Pancreas (tissue), 10 donors: ENCODE data around the gene NRP2. TPM values are rescaled to one million over a fixed set of nuclear protein-coding genes. Genes with fewer than 3 reads are reported as not detected.
A peak's percentile ranks its signal among the peaks of the same experiment; 100 is the strongest.

Source experiments
- ATAC-seq, 4 donors: fragments of 200-7000 bp; cut with Tn5 transposase; one replicate each; pipeline versions ENCODE4 v1.8.0 to v1.9.1; 2020; ENCODE audit warnings: mild to moderate bottlenecking in 4 of 4, moderate library complexity in 4 of 4
- DNase-seq, 6 donors: peaks; one replicate each; pipeline ENCODE4 v3.0.0-alpha.2; 2020
- FAIRE-seq: peaks from 2 replicates; lab custom pipeline; 2012; peaks lifted over from hg19 to GRCh38; lab: Jason Lieb, UNC
- H3K27ac ChIP-seq, 4 donors: fragments of 200-600 bp; sonication (generic); 1 replicate in 3 of 4; 2 replicates in 1 of 4; pipeline versions ENCODE4 v1.5.0 to v1.8.0; 2020
- H3K27me3 ChIP-seq, 4 donors: fragments of 200-600 bp; one replicate each; pipeline ENCODE4 v1.8.0; 2021
- H3K36me3 ChIP-seq, 3 donors: fragments of 200-600 bp; sonication (generic) in 1 of 3; one replicate each; pipeline versions ENCODE4 v1.5.0 to v1.8.0; 2020 to 2021
- H3K4me1 ChIP-seq, 3 donors: fragments of 200-600 bp; one replicate each; pipeline ENCODE4 v1.8.0; 2021
- H3K4me3 ChIP-seq, 4 donors: fragments of 200-600 bp; sonication (generic) in 2 of 4; one replicate each; pipeline versions ENCODE4 v1.5.0 to v1.8.0; 2020 to 2021
- H3K9me3 ChIP-seq, 4 donors: fragments of 200-600 bp; one replicate each; pipeline ENCODE4 v1.8.0; 2021
- CTCF ChIP-seq, 4 donors: fragments of 200-600 bp; sonication (generic) in 3 of 4; IDR thresholded peaks; one replicate each; pipeline versions ENCODE4 v1.5.0 to v1.8.0; 2021; ENCODE audit warnings: antibody characterized with exemption in 4 of 4
- WGBS, 2 donors: extraction: QIAGEN DNeasy Blood & Tissue Kit; methylation state at CpG; one replicate each; pipeline ENCODE4 v1.1.7; 2013; 5-methylcytosine and 5-hydroxymethylcytosine counted together
- intact Hi-C, 3 donors: fragments of 100-400 bp; cut with DNase I; formaldehyde crosslinking; loops; one replicate each; pipeline versions ENCODE4 v1.11.1 to v1.14.2; 2022
- polyA plus RNA-seq, 2 donors: library from polyadenylated mRNA; stranded (reverse); fragments of 200-250 nt; gene quantifications; one replicate each; pipeline ENCODE4 v1.2.3, GENCODE V29; 2013
- total RNA-seq, 6 donors: library from RNA; stranded (reverse); fragmentation: NEBNext Ultra II Directional in 4 of 6; extraction: Animal tissue kit (Norgen Biotek cat#: 25700) in 4 of 6; gene quantifications; one replicate each; pipeline versions ENCODE4 v1.2.1 to v1.2.4, GENCODE V29; 2021 to 2023
- donor health status: healthy with polysubstance abuse.
- donor health status: DM: no; HTN: no; CAD: no; lungs with moderate emphysema.
- donor health status: DM: no; HTN: no; CAD: no.
- donor health status: control.
- donor health status: control.
- donor health status: Bipolar disorder and iron deficiency.
- donor health status: DM: yes; HTN: yes; CAD: no.
- donor health status: DM: no; HTN: no; CAD: no.
- donor health status: DM: no; HTN: no; CAD: no.
- donor health status: DM: yes; HTN: yes; CAD: no.

NRP2 gene
- total and polyA plus RNA-seq, 8 donors: 0.65 to 11.0 (median 1.6) TPM

- H3K27ac ChIP-seq: no peak overlapping the region
- H3K36me3 ChIP-seq: no peaks in the 10 kb centered on the region
- no peaks in the 10 kb centered on the region for H3K27me3 ChIP-seq
- no peak for ATAC-seq
- WGBS, 2 donors: 70 to 85% methylated on average over 3 of the region's 3 CpGs
- intact Hi-C loops: no loop called here
- no peaks in the 10 kb centered on the region for H3K4me1 ChIP-seq
- H3K4me3 ChIP-seq: no peak overlapping the region
- H3K9me3 ChIP-seq: no peaks in the 10 kb centered on the region
- no peak for DNase-seq
- FAIRE-seq: no peak
- no peak for TF ChIP-seq CTCF (IDR thresholded peaks at IDR 0.05)
These were observed 73.6 kb downstream of the NRP2 start for GRCh38 chr2:205755923-205756322.

- intact Hi-C loops: no loop called here
- Histone ChIP-seq H3K4me3 (no peak overlapping the region), H3K27me3 (no peaks in the 10 kb centered on the region), H3K27ac (no peak overlapping the region), H3K36me3 (no peaks in the 10 kb centered on the region), H3K9me3 (no peaks in the 10 kb centered on the region), H3K4me1 (no peaks in the 10 kb centered on the region)
- WGBS, 2 donors: 92 to 95% methylated on average over 4 of the region's 4 CpGs
- FAIRE-seq: no peak
- ATAC-seq: no peak
- TF ChIP-seq CTCF (IDR thresholded peaks at IDR 0.05): no peak
- no peak for DNase-seq
These were observed 75.0 kb downstream of the NRP2 start for GRCh38 chr2:205757271-205757670.

- DNase-seq (no peak), FAIRE-seq (no peak), ATAC-seq (peak in 1 of 4 donors; percentile 36)
- no peaks in the 10 kb centered on the region for H3K9me3 ChIP-seq
- TF ChIP-seq CTCF (IDR thresholded peaks at IDR 0.05): no peak
- WGBS, 2 donors: 76 to 84% methylated on average over 4 of the region's 4 CpGs
- intact Hi-C loops: no loop called here
- no peaks in the 10 kb centered on the region for H3K36me3 ChIP-seq
- no peaks in the 10 kb centered on the region for H3K27me3 ChIP-seq
- no peaks in the 10 kb centered on the region for H3K4me1 ChIP-seq
- H3K27ac ChIP-seq: no peak overlapping the region
- H3K4me3 ChIP-seq: no peak overlapping the region
These were observed 75.8 kb downstream of the NRP2 start for GRCh38 chr2:205758051-205758450.

- H3K27me3 ChIP-seq: no peaks in the 10 kb centered on the region
- intact Hi-C loops: no loop called here
- TF ChIP-seq CTCF (IDR thresholded peaks at IDR 0.05): no peak
- H3K4me3 ChIP-seq: no peak overlapping the region
- no peak for FAIRE-seq
- no peak for DNase-seq
- H3K27ac ChIP-seq: no peak overlapping the region
- H3K4me1 ChIP-seq: no peaks in the 10 kb centered on the region
- no peaks in the 10 kb centered on the region for H3K9me3 ChIP-seq
- ATAC-seq: no peak
- WGBS, 2 donors: 82 to 83% methylated on average over 5 of the region's 5 CpGs
- no peaks in the 10 kb centered on the region for H3K36me3 ChIP-seq
These were observed 76.2 kb downstream of the NRP2 start for GRCh38 chr2:205758500-205758899.

GRCh38 chr2:205759257-205759656 is 77.0 kb downstream of the NRP2 start:
- intact Hi-C loops: no loop called here
- TF ChIP-seq CTCF (IDR thresholded peaks at IDR 0.05): no peak
- no peak overlapping the region for H3K4me3 ChIP-seq

More at GRCh38 chr2:205759257-205759656, 77.0 kb downstream of the NRP2 start:
- H3K9me3 ChIP-seq: no peaks in the 10 kb centered on the region
- H3K27me3 ChIP-seq: peaks cover 0 to 6% (median 0%) of the 10 kb centered on the region in 4 donors
- 77 to 86% methylated on average over 4 of the region's 4 CpGs for WGBS, 2 donors
- ATAC-seq: no peak
- FAIRE-seq: no peak
- peaks cover 0 to 4% (median 0%) of the 10 kb centered on the region in 3 donors for H3K4me1 ChIP-seq
- H3K27ac ChIP-seq: no peak overlapping the region
- H3K36me3 ChIP-seq: no peaks in the 10 kb centered on the region
- DNase-seq: no peak
